CD4-positive, alpha-beta T cell treated with Interleukin-6 for 4 hours (primary cell): ENCODE measurements around the gene LDLRAD3.
"Not testable (repeated sequence)": the region's sequence is repeated elsewhere in the genome, so short reads cannot be mapped to it uniquely, and the experiment has no call there.

ENCODE experiments used
- DNase-seq: peaks from one replicate; pipeline ENCODE4 v3.0.0-alpha.2; 2020; ENCODE audit warnings: mixed read lengths

The LDLRAD3 gene

DNA sequence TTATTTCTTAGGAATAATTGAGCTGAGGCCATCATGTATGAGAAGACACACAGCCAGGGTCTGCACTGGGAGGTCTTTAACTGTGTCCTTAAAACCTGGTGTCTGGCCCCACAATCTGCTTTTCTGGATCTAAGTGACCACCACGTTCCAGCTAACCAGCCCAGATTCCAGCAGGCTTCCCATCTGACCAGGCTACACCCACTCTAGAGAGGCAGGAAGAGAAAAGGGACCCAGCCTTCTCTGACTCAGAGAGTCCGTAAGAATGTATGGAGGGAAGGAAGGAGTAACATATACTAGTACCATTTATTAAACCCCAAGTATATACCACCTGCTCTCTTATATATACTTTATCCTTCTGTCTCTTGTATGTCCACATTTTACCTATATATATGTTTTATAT lies 80.1 kb downstream of the LDLRAD3 start:
- no peak for DNase-seq

GRCh38 chr11:36024716-36025115 lies 80.9 kb downstream of the LDLRAD3 start:
- DNase-seq = no peak

GRCh38 chr11:36026315-36026968 lies 82.6 kb downstream of the LDLRAD3 start:
- DNase-seq = no peak

GRCh38 chr11:36027731-36028130 lies 83.9 kb downstream of the LDLRAD3 start:
- no peak for DNase-seq

- DNase-seq = no peak
Measured at GRCh38 chr11:36029616-36030015, 85.8 kb downstream of the LDLRAD3 start.

- DNase-seq = no peak
Measured at GRCh38 chr11:36030731-36031281, 86.9 kb downstream of the LDLRAD3 start.

- no peak for DNase-seq
Measured at GRCh38 chr11:36033082-36033751, 89.4 kb downstream of the LDLRAD3 start.

- DNase-seq = no peak
Measured at GRCh38 chr11:36033936-36034335, 90.1 kb downstream of the LDLRAD3 start.

DNA sequence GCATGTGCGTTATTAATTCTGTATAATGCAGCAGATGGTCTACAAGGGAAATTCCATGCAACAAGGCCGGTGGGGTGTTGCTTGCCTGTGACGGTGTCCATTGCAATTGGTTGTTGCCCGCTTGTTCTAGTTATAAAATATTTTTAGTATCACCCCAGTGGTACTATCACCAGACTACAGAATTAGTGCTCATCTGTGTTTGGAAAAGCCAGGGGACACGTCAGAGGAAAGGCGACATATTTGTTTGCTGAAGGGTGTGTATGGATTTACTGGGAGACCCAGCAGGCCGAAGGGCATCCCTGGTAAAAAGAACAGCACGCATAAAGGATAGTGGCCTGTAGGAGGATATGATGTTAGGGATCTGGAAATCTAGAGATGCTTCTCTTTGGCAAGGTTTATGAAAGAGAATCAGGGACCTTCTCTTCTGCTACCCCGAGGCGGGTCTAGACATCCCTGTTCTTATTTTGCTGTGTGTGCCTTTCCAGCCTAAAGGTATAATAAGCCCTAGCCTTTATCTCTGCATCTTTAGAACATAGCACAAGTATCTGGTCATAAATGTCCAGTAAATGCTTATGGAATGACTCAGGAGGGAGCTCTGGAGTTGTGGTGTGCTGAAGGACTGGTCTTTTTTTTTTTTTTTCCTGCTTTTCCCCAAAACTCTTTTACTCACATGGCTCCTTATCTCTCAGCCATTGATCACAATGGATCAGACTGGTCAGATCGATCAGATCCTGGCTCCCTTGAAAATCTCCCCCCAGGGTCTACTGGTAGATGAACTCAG lies 90.9 kb downstream of the LDLRAD3 start:
- DNase-seq = no peak

DNA sequence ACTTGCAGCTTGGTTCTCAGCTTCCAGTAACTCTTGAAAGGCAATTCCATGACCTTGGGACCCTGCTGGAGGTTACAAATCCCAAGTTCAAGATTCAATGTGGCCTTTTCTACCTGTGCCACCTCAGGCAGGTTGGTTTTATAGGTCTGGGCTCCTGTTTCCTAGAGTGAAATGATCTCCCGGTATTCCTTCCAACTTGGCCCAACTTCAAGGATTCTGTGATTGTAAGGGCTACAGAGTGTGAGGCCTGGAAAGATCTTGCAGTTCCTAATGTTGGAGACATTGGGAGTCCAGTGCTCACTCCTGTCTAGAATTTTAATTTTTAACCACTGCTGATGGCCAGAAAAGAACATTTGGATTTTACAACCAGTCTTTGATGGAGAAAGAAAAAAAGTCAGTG lies 91.6 kb downstream of the LDLRAD3 start:
- no peak for DNase-seq

DNA sequence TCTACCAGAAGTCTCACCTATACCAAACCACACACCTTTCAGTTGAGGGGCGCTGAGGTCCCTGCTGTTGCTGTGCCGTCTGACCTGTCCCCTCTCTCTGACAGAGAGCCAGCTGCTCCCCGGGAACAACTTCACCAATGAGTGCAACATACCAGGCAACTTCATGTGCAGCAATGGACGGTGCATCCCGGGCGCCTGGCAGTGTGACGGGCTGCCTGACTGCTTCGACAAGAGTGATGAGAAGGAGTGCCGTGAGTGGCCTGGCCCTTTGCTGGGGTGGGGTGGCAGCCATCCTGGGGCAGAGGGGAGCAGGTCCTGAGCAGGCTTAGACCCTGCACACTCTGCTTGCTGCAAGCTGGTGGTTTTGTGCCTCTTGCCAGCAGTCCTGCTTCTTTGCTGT lies 92.1 kb downstream of the LDLRAD3 start:
- DNase-seq = no peak

DNA sequence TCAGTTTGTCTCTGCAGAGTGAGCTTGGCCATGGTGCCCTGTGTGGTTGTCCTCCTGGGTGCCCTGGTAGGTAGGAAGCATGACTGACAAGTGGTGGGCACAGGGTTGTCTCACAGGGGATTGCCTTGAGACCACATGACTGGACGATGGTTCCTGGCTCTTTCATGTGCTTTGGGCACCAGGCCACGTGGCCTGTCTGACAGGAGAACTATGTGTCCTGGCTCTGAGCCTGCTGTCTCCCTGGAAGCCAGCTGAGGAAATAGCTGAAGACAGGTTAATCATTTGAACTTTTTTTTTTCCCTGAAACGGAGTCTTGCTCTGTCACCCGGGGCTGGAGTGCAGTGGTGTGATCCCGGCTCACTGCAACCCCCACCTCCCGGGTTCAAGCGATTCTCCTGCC lies 93.2 kb downstream of the LDLRAD3 start:
- no peak for DNase-seq

DNA sequence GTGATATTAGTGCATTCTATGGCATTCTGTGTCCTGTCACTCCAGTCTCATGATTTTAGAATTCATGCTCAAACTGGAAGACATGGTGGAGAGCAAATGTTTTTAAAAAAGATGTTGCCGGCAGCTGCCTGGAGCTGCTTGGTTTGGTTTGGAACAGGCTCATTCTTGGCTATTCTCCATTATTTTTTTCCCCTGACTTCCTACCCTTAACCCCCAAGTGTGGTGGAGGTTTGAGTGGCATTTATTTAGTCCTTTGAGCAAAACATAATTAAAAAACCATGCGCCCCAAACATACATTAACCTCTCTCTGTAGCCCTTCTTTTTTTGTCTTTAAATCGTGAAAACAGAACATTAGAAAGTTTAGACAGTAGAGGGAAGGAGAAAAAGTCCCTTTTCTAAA lies 94.7 kb downstream of the LDLRAD3 start:
- no peak for DNase-seq

- DNase-seq = no peak
Measured at GRCh38 chr11:36039471-36039870, 95.6 kb downstream of the LDLRAD3 start.

DNA sequence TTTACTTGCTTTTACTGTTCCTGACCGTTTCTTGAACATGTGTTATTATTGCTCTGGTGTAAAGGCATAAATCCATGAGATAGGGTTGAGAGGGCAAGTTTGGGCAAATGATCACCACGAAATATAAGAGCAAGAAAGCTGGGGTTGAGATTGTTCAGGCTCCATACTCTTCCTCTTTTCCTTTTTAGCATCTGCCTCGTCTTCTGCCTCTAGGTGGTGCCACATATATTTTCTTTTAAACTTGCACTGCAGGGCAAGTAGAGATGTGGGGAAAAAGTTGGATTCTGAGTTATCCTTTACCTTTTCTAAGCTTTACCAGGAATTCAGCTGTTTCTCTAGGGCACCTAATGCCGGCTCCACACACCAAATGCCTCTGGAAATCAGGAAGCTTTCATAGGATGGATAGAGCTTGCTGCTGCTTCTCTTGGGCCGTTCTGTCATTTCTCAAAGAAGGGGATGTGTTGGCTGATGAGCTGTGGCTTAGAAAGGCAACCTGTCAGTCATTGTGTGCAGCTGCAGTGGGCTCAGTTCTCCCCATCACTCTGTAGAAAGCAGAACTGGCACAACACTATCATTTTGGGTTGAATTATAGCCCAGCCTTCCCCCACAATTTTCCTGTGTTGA lies 98.2 kb downstream of the LDLRAD3 start:
- DNase-seq = no peak

DNA sequence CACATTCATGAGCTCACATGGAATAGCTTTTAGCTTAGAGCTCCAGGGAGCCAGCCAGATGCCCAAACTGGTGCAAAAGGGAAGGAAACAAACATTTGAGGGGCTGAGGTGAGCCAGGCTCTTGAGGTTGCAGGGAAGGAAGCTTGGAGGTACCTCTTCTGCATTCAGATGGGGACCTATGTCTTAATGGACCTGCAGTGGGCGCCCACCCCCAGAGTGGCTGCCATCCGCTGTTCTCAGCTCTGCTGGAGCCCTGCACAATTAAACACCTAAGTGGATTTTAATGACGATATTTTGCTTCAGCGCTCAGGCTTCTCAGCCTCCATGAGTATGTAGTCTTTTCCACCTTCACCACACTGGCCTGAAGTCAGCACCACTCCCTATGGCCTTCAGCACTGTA lies 100.8 kb downstream of the LDLRAD3 start:
- DNase-seq = no peak

GRCh38 chr11:36045945-36046344 lies 102.1 kb downstream of the LDLRAD3 start:
- not testable (repeated sequence) for DNase-seq

GRCh38 chr11:36046932-36047331 lies 103.1 kb downstream of the LDLRAD3 start:
- DNase-seq = no peak

DNA sequence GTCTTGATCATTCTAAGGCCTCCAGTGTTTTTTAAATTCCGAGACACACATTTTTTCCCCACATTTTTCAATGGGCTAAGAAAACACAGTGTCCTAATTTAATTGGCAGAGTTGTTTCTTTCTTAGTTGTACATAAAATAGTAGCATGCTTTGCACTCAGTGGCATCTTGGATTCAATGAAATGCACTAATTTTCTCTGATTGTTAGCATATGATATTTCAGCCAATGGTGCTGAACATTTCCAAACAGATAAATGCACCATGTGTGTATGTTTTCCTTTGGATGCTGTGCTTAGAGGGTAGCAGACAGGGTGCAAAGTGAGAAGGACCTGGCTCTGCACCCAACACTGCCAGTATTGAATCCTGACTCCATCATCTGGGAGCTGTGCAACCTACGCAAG lies 103.5 kb downstream of the LDLRAD3 start:
- DNase-seq = no peak

DNA sequence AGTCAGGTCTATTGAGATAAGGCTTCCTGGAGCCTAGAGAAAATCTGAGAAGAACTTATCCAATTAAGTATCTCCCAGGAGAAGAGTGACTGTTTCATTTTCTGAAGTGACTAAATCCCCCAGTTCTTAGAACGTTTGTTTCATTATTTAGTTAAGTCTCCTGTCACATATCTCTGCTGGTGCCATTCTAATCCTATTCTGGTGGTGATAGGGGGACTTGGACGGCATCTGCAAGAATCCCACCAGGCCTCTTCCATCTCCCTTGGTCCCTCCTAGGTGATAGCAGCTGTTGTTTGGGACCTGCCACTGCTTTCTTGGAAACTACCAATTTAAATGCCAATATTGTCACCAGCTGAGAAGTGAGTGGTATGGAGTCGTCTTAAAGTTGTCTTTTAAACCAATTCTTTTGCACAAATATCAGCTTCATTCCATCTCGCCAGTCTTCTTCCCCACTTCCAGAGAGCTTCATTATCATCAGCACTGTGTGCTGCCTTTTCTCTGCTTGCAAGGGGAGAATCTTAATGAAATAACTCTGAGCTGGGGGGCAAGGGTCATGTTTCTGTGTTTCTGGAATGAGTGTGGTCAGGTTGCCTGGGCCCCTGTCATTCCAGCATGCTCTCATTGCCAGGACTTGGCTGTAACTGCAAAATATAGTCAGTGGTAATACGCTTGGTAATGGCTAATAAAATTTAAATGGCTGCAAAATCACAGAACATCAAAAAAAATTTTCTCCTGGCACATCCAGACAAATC lies 104.8 kb downstream of the LDLRAD3 start:
- DNase-seq = no peak

GRCh38 chr11:36051235-36052144 lies 107.6 kb downstream of the LDLRAD3 start:
- no peak for DNase-seq
